ENCODE results near the gene HDAC1.

GRCh38 chr1:32250893-32251716, 40.8 kb upstream of the HDAC1 start, which contains the start of gene LCK:
- TF ChIP-seq CTCF (conservative IDR thresholded peaks at IDR 0.05; ENCODE audit: low read depth, low read length) (no peak), POLR2A (IDR thresholded peaks at IDR 0.05; ENCODE audit: low read depth, low read length) (no peak), CHD1 (IDR thresholded peaks at IDR 0.05; ENCODE audit: low read depth, low read length) (no peak), MAZ (IDR thresholded peaks at IDR 0.05; ENCODE audit: borderline replicate concordance, low read depth, low read length) (no peak), CEBPB (IDR thresholded peaks at IDR 0.05; ENCODE audit: low read depth, low read length) (no peak), RAD21 (IDR thresholded peaks at IDR 0.05; ENCODE audit: low read length) (no peak), RCOR1 (IDR thresholded peaks at IDR 0.05; ENCODE audit: insufficient replicate concordance, low read length) (no peak), BHLHE40 (IDR thresholded peaks at IDR 0.05; ENCODE audit: low read depth, low read length) (no peak), RFX5 (IDR thresholded peaks at IDR 0.05; ENCODE audit: low read depth, low read length) (no peak)

Measured in IMR-90 (cell line).